ENCODE data around the gene SLC1A6.
"Not testable (repeated sequence)": the region's sequence is repeated elsewhere in the genome, so short reads cannot be mapped to it uniquely, and the experiment has no call there.

Gene SLC1A6

DNA sequence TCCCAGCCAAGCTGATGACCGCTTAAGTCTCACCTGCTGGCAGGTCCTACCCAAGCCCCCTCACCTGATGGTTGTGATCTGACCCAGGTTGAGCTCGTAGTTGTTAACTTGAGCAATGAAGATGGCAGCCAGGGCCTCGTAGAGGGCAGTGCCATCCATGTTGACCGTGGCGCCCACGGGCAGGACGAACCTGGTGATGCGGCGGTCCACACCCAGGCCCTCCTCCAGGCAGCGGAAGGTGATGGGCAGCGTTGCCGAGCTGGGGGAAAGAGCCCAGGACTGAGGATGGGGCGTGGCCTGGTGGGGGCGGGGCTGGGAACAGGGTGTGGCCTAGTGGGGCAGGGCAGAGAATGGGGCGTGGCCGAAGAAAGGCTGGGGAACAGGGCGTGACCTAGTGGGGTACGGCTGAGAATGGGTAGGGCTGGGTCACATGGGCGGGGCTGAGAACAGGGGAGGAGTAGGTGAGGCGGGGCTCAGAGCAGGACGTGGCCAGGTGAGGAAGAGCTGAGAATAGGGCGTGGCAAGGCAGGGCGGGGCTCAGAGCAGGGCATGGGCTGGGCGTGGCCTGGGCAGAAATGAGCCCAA, 25.5 kb downstream of the SLC1A6 start:
- no peak for DNase-seq

DNA sequence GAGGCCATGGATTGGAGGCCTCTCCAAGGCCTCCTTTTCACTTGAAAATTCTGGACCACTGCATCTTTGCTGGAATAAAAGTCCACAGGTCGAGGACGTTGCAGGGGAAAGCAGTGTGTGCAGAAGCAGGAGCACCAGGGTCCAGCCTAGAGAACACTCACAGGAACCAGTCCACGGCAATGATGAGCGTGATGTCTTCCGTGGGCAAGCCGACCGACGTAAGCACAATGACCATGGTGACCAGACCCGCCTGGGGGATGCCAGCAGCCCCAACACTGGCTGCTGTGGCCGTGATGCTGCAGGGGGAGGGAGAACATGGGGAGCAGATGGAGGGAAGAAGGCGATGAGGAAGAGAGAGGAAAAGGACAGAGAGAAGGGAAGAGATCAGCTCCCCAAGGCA, 26.9 kb downstream of the SLC1A6 start:
- no peak for DNase-seq

DNA sequence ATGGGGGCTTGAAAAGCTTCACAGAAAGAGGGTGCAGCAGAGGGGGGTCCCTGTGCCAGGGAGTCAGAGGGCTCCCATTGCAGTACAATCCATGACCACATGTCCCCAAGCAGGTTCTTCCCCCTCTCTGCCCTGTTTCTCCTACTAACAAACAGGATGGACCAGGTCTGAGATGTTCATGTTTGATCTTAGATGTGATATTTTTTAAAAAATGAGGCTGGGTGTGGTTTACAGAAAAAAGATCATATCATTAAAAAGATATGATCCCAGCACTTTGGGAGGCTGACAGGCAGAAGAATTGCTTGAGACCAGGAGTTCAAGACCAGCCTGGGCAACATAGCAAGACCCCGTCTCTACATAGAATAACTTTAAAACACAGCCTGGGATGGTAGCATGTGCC, 29.2 kb downstream of the SLC1A6 start:
- DNase-seq: no peak

DNA sequence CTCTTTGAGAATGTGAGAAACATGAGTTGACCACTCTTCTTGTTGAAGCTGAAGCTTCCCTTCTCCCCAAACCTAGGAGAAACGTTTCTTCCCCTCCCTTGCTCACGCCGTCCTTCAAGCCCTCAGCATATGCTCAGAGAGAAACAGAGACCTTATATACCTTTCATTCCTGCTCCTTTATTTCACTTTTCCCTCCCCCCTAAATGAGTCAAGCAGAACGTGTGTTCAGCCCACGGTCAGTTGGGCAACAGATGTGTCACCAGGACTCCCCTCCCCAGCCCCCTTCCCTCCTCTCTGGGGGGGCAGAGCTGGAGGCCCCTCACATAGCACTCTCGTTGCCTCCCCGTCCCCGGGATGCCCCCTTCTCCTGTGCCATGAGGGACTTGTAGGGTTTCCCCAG, 29.8 kb downstream of the SLC1A6 start:
- no peak for DNase-seq

DNA sequence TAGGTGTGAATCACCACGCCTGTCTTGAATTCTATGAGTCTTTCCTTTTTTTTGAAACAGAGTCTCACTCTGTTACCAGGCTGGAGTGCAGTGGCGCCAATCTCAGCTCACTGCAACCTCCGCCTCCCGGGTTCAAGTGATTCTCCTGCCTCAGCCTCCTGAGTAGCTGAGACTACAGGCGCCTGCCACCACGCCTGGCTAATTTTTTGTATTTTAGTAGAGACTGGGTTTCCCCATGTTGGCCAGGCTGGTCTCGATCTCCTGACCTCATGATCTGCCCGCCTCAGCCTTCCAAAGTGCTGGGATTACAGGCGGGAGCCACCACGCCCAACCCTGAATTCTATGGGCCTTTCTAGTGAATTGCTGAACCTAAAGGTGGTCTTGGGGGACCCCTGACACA, 30.3 kb downstream of the SLC1A6 start:
- DNase-seq: not testable (repeated sequence)

DNA sequence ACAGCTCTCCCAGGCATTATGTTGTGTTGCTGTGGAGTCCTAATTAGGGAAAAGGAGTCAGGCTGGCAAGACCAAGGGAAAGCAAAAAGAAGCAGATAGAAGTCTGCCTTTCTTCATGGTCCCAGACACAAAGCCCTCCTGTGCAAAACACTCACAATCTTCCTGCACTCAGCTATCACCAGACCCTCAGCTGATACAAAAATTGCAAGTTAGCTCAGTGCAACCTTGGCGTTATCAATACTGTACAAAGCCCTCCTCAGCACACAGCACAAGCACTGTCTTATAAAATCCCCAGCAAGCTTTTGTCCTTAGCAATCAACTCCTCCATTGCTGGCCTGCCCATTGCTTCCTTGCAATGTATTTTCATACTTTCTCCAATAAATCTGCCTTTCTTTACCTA, 35.2 kb downstream of the SLC1A6 start:
- no peak for DNase-seq

DNA sequence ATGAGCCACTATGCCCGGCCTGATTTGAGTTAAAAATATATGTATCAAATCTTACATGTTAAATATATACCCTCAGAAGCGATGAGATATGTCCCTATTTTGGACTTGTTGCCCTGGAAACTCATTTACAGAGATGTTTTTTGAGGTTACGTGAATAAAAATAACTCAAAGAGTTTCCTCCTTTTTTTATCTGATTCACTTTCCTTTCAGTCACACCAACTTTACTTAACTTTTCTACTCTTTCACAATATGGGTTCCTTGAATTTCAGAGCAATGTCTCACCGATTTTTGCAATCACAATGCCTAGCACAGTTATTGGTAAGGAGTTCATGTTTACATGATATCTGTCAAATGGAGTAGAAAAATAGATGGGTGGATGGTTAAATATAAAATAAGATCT, 36.1 kb downstream of the SLC1A6 start:
- no peak for DNase-seq

DNA sequence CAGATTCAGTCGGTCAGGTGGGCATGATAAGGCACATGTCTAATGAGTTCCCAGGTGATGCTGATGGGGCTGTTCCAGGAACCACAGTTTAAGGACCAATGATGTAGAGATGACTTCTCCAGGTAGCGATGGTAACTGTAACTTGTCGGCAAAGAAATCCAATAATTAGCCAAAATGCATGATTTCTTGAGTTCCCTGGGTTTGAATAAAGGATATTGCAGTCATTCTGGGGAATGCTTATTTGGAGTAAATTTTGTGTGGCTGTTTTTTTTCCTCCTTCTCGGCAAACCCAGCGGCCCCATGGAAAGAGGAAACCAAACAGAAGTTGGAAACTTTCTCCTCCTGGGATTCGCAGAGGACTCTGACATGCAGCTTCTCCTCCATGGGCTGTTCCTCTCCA, 38.5 kb downstream of the SLC1A6 start, which contains the start of gene OR7C2:
Gene OR7C2, plus strand, starts transcription at position 301 of the 400 bp plus-strand sequence. Its CDS starts 0 bp downstream, at position 301.
- no peak for DNase-seq

DNA sequence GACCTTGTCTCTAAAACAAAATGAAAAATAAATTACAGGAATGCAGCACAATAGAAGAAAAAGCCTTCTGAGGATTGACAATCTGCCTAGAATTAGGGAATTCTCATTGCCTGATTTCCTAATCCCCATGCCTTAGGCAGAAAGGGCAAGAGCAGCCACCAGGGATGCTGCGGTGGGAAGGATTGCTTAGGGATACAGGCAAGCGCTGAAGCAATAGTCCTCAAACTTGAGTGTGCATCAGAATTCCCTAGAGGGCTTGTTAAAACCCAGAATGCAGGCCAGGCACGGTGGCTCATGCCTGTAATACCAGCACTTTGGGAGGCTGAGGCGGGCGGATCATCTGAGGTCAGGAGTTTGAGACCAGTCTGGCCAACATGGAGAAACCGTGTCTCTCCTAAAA, 39.4 kb downstream of the SLC1A6 start:
- DNase-seq: no peak

DNA sequence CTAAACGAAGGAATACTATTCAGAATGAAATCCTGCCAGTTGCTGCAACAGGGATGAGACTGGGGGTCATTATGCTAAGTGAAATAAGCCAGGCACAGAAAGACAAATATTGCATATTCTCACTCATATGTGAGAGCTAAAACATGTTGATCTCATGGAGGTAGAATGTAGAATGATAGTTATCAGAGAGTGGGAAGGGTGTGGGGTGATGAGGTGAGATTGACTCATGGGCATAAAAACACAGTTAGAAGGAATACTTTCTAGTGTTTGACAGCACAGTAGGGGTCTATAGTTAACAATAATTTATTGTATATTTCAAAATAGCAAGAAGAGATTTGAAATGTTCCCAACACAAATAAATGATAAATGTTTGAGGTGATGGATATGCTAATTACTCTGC, 46.2 kb downstream of the SLC1A6 start:
- DNase-seq: no peak

DNA sequence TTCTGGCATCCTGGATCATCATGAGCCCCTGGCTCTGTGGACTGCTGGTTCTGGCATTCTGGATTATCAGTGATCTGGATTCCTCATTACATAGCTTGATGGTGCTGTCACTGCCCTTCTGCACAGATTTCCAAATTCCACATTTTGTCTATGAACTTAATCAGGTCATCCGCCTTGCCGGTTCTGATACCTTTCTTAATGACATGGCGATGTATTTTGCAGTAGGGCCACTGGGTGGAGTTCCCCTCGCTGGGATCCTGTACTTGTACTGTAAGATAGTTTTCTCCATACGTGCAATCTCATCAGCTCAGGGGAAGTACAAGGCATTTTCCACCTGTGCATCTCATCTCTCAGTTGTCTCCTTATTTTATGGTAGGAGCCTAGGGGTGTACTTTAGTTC, 62.8 kb downstream of the SLC1A6 start:
- no peak for DNase-seq

DNA sequence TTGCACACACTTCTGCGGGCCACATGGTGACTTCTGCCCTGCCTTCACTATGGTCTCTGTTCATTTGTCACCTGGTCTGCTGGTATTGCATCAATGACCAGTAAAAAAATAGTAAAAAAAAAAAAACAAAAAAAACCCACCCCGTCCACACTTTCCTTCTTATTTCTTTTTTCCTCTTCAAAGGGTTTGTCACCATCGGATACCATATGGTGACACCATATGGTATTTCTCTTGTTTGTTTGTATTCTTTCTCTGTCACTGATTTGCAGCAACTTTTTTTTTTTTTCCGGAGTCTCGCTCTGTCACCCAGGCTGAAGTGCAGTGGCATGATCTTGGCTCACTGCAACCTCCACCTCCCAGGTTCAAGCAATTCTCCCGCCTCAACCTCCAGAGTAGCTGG, 64.5 kb downstream of the SLC1A6 start:
- no peak for DNase-seq

DNA sequence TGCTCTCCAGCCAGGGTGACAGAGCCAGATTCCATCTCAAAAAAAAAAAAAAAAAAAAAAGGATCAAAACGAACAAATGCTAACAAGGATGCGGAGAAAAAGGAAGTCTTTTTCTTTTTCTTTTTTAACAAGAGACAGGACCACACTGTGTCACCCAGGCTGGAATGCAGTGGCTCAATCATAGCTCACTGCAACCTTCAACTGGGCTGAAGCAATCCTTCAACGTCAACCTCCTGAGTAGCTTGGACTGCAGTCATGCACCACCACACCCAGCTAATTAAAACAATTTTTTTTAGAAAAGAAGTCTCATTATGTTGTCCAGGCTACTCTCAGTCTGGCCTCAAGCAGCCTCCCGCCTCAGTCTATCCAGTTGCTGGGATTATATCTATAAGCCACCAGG, 73.0 kb downstream of the SLC1A6 start:
- no peak for DNase-seq

DNA sequence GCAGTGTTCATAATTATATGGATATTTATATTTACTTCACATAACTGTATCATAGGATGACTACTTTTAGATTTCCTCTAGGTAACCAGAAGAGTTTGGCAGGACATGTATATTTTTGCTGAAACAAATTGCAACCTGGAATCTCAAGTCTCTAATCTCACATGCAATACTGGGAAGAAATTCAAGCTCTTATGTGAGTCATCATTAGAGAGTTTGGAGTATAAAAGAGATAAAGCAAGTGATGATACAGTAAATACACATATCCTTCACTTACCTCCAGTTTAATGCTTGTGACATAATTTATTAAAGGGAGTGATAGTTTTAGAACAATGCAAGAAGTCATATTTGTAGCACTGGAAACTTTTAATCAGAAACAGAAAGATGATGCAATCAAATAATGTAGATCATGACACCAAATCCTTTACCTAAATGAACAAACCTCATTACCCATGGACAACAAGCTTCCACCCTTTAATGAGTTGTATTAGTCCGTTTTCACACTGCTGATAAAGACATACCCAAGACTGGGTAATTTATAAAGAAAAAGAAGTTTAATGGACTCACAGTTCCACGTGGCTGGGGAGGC, 77.9 kb downstream of the SLC1A6 start:
- DNase-seq: no peak

Measured in DMS 273 treated with DMSO at 0.1 percent for 48 hours (cell line).